ENCODE measurements around the gene SYNM. TPM values are rescaled to one million over a fixed set of nuclear protein-coding genes. Genes with fewer than 3 reads are reported as not detected.

The SYNM gene
- total RNA-seq, 4 donors from 2014 or later, result 26.7 to 61.2 (median 45.3) TPM

DNA sequence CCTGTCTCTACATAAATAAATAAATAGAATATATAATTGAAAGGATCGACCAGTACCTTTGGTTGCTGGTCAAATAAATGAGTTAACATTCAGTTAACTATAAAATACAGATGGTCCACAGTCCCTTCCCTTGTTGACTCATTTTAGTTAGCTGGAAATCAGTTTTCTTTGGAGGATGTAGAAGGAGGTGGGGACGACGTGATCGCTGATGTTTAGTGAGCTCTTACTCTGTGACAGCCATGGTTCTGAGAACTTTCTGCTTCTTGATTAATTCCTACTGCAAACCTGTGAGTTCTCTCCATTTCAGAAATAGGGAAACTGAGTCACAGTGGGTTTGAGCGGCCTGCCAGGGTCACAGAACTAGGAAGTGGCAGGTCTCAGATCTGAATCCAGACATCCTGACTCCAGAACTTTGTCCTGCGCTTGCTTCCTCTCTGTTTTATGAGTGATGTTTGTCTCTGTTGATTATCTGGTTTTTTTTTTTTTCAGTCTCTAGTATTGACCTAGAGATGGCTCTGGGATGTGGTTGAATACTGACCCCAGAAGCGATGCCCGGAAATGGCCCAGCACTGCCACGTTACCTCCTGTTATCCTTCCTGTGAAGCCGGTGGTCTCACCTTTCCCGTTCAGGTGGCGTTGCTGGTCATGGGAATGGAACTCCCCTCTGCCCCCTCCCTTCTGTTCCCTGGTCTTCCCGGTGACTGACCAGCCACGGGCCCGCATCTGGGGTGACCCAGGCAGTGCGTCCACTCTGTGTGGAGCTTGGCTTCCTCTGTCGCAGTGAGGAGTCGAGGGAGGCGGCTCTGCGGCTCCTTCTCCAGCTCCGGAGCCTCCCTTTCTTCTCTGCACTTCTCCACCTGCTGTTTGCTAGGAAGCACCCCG is 18.2 kb downstream of the SYNM start:
- TF ChIP-seq, protein P1, sequence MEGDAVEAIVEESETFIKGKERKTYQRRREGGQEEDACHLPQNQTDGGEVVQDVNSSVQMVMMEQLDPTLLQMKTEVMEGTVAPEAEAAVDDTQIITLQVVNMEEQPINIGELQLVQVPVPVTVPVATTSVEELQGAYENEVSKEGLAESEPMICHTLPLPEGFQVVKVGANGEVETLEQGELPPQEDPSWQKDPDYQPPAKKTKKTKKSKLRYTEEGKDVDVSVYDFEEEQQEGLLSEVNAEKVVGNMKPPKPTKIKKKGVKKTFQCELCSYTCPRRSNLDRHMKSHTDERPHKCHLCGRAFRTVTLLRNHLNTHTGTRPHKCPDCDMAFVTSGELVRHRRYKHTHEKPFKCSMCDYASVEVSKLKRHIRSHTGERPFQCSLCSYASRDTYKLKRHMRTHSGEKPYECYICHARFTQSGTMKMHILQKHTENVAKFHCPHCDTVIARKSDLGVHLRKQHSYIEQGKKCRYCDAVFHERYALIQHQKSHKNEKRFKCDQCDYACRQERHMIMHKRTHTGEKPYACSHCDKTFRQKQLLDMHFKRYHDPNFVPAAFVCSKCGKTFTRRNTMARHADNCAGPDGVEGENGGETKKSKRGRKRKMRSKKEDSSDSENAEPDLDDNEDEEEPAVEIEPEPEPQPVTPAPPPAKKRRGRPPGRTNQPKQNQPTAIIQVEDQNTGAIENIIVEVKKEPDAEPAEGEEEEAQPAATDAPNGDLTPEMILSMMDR (IDR thresholded peaks at IDR 0.05; ENCODE audit: low read depth), result no peak

DNA sequence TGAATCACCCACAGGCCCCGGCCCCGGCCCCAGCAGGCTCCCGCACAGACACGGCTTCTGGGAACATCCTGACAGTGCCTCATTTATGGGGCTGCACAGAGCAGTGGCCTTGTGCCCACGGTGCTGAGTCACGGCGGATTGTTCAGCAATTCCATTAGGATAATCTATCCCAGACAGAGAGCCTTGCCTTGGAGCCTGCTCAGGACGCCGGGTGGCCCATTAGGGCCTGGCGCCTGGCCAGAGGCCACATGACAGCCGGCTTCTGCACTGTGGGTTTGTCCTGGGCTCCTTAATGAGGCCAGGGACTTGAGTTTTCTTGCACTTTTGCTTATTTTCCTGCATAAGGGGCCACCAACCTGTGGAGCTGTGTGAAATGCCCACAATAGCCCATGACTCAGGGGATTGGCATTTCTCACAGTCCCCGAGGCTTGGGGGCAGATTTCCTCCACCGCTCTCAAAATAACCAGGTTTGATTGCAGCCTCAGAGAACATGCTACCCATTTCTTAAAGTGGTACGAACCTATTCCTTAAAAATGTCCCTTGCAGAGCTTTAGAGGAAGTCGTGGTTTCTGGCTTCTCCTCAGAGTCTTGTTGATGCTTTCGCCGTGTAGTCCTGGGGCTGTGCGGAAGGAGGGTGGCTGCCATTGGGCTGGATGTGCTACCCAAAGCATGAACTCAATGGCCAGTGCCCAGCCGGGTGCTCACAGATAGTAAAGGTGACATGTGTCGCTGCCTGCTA is 19.0 kb downstream of the SYNM start:
- TF ChIP-seq, protein P1 (IDR thresholded peaks at IDR 0.05; ENCODE audit: low read depth), result no peak

DNA sequence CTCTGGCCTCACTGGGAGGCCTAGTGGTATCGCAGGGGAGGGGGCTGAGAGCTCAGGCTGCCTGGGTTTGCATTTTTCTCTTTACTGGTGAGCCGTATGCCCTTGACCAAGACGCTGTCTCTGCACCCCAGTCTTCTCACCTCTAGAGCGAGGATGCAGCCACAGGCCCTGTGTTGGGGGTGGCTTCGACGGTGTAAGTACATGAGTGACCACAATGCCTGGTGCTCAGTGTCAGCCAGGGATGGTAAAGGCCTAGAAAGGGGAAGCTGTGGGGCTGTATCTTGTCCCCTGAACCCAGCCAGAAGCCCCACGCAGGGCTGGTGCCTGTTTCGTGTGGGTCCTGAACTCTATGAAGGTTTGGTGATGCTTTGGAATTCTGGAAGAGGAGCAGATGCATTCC is 19.8 kb downstream of the SYNM start:
- TF ChIP-seq, protein P1 (IDR thresholded peaks at IDR 0.05; ENCODE audit: low read depth), result no peak

DNA sequence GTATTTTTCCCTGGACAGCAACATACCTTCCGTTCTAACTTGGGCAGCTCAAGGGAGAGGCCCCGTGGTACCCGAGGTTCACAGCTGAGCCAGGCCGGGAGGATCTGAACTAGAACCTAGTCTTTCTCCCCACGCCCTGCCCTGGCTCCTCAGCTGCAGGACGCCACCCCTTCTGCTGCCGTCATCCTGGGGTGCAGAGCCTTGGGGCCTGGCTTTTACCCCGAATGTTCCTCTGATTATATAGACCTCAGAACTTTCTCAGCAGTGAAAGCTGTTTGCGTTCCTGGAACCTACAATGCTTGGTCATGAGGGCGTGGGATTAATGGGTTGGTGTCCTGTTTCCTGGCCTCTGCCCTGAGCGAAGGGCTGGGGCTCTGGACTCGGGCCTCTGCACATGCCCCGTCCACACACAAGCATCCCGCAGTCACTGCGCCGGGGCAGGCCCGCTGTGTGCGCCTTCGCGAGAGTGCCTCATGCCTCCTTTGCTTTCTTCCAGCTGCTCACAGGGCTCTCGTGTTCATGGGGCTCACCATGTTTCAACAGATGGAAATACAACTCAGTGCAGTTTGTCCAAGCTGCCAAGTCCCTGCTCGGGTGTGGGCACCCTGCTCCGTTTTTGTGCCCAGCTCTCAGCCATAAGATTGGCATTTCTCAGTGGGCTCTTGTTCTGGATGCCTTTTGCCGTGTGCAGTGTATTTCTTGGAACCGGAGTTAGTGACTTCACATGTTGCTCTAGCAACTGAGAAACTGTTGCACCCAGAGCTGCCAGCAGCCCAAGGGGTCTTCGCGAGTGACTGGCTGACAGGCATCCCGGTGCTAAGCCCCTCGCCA is 20.4 kb downstream of the SYNM start:
- TF ChIP-seq, protein P1 (IDR thresholded peaks at IDR 0.05; ENCODE audit: low read depth), result no peak

DNA sequence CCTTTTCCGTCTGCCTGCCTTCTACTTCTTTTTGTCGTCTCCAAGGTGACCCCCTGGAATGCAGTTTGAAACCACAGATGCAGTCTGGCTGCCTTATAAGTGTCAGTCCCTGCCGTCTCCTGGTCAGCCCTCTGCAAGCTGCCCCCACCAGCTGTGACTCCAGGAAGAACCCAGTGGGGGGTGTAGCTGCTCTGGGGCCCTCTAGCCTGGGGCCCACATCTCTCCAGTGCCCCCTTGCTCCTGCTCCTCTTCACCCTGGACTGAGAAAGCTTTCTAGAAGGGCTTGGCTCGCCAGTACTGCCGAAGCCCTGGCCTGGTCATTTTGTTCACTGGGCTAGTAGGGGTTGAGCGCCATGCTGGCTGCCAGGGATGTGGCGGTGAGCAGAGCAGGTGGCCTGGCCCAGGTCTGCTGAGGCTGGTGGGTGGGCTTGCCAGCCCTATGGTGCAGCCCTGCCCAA is 21.3 kb downstream of the SYNM start:
- TF ChIP-seq, protein P1 (IDR thresholded peaks at IDR 0.05; ENCODE audit: low read depth), result no peak

DNA sequence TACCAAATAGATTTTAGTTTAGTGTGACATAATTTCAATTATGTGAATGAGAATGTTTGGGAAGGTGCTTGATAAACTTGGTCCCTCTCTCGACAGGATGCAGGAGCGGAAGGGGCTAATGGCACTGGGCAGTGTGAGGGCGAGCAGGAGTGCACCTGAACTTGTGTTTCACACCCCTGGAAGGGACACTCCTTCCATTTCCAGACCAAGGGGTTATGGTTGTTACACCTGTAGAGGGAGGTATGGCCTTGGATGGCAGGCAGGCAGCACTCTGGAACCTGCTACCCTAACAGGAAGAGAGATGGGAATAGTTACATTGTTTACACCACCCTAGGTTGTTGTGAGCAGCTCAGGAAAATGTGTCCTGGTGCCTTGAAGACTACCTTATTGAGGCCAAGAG is 22.1 kb downstream of the SYNM start:
- TF ChIP-seq, protein P1 (IDR thresholded peaks at IDR 0.05; ENCODE audit: low read depth), result no peak

Data from subcutaneous adipose tissue (tissue), 4 donors.